Measurements from ENCODE around the gene DACT1.

The DACT1 gene

GRCh38 chr14:58635091-58635830 lies 2.5 kb upstream of the DACT1 start:
- no peak for DNase-seq (ENCODE audit: low read depth)

DNA sequence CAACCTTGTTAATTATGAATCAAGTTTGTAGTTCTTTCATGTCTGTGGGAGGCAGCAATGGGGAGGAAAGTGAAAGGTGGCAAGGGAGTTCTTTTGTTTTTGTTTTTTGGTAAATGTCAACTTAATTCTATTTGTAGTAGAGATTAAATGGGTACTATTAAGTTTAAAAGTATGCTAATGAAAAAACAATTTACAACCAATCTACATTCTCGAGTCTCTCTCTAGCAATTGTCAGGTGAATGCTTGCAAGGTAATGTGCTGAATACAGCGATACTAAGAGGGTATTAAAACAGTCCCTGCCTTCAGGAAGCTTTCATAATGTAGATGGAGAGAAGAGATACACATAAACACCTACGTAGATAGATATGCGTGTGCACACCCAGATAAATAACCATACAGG lies 1.6 kb upstream of the DACT1 start:
- no peak for DNase-seq (ENCODE audit: low read depth)

DNA sequence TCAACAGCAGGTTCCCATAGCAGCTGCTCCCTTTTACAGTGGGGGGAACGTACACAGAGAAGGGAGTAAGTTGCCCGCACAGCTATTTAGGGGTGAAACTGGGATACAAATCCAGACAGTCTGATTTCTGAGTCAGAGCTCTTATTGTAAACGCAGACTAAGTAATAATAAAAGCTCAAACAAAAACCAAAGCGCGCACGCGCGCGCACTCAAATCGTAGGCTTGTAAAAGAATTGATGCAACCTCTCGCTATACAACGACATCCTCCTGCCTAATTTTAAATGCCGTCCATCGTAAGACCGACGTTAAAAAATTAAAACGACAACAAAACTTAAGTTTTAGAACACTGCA lies 747 bp upstream of the DACT1 start:
- peak; percentile 72 for DNase-seq (ENCODE audit: low read depth)

DNA sequence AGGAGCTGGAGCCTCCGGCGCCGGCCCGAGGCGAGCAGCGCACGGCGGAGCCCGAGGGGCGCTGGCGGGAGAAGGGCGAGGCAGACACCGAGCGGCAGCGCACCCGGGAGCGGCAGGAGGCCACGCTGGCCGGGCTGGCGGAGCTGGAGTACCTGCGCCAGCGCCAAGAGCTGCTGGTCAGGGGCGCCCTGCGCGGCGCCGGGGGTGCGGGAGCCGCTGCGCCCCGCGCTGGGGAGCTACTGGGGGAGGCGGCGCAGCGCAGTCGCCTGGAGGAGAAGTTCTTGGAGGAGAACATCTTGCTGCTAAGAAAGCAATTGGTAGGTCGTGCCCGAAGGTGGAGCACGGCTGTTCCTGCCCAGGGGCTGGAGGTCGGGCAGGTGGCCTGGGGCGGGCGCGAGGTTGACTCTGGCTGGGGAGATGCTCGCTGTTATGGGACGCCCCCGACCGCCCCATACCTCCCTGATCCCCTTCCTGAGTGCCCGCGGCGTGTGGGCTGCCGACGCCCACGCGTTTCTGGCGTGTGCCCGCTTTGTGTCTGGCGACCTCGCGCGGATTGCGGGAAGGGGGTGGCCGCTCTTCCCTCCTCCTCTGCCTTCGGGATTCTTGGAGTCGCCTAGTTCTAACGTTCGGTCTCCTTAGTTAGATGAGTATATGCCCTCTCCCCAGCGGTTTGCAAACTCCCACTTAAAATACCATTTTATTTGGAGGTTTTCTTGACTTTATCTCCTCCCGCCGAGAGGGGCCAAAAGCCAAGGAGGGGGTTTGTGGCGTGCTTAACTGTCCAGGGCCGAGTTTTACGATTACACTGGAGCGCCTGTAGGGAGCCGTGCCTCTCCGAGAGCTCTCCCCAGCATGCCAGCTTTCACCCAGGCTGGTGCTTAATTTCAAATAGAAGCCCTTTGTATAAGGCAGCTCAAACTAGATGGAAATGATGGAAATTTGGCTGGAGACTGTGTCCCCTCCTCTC lies 752 bp downstream of the DACT1 start:
- DNase-seq (ENCODE audit: low read depth), result peak; percentile 33

GRCh38 chr14:58639198-58639565 lies 1.4 kb downstream of the DACT1 start:
- no peak for DNase-seq (ENCODE audit: low read depth)

DNA sequence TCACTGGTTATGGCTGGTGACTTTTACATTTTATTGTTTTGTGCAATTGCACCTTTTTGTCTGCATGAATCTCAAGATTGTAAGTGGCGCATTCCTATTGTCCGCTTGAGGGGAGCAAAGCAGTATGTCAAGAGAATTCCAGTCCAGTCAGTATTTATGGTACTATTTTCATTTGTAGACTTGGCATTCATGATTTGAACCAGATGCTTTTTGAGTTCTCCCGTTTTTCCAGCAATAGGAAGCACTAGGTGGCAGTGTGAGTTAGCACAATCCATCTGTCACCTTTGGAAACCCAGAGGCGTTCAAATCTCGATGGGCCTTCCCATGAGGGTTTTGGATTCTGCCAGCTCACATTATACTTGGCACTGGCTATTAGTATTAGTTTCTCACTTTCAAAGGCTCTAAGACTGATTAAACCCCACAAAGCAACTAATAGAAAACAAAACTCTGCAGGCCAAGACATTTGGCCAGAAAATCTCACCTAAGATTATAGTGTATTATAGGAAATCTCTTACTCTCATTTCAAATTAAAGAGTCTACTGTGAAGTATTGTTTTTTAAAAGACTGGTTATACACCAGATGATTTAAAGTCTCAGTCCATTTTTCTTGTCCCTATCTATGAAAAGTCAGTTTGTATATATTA lies 2.2 kb downstream of the DACT1 start:
- DNase-seq (ENCODE audit: low read depth), result peak; percentile 74

DNA sequence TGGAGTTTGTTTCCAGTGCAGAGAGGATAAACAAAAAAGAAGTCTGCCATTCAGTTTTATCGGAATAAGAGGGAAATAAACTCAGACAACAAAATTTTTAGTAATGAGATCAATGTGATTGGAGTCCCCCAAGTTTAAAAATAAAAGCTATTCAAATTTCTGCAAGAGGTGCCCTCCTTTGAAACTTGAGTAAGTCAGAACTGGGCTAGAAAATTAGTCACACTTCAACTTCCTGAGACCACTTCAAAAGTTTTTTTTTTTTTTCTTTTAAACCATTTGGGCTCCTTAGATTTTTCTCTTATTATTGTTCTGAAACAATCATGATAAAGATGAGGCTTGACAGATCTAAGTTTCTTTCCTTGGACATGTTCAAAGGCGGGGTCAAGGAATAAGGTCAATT lies 3.2 kb downstream of the DACT1 start:
- no peak for DNase-seq (ENCODE audit: low read depth)

- no peak for DNase-seq (ENCODE audit: low read depth)
Observed at GRCh38 chr14:58641509-58641908, 3.7 kb downstream of the DACT1 start.

DNA sequence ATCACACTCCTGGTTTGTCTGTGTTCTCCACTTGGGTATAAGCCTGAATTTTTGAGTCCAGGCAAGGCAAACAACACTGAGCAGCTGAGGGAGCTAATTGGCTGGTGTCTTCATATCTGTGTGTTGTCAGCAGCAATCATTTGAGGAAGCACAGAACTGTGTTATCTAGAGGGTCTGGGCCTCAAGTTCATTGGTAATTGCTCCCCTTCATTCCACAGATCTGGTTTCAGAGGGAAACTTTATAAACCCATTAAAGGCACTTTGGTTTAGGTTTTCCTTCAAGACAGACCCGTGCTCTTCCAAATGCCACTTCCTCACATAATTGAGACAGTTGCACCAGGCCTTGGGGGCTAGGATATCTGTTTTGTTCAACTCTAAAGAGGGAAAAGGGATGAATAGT lies 5.6 kb downstream of the DACT1 start:
- DNase-seq (ENCODE audit: low read depth), result no peak

GRCh38 chr14:58645641-58646040 lies 7.9 kb downstream of the DACT1 start:
- no peak for DNase-seq (ENCODE audit: low read depth)

DNA sequence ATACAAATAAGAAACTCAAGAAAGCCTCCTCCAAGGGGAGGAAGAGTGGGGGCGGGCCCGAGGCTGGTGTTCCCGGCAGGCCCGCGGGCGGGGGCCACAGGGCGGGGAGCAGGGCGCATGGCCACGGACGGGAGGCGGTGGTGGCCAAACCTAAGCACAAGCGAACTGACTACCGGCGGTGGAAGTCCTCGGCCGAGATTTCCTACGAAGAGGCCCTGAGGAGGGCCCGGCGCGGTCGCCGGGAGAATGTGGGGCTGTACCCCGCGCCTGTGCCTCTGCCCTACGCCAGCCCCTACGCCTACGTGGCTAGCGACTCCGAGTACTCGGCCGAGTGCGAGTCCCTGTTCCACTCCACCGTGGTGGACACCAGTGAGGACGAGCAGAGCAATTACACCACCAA lies 8.7 kb downstream of the DACT1 start:
- DNase-seq (ENCODE audit: low read depth), result no peak

DNA sequence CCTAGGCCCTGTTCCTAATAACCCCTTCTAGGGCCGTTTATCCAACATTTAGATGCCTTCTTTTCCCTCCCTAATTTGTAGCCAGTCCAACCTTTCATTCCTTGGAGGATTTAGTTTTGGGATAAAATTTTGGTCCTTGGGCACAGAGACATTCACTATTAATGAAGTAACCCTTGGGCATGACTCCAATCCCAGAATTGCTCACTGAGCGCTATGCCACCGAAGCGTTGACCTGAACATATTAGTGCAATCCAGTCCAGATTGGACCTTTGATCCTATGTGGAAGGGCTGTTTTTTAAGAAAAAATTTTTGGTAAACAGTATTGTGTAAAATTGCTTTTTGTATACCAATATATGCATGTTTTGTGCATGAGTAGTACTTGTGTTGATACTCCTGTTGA lies 10.0 kb downstream of the DACT1 start:
- no peak for DNase-seq (ENCODE audit: low read depth)

DNA sequence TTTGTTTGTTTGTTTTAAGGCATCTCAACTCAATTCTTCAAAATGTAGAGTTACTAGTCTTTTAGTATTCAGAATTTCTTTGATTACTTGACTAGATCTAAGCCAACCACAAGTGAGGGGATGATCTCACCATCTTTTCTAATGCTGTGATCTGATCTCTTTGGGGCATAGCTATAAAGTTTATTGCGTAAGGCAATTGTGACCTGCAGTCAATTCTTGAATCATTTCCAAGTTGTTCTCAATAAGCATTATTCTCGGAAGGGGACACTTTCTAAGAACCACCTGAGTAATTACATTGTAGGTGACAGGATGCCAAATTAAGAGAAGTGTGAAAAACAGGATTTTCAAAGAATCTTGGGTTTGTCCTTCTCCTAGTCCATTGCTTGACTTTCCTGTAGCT lies 13.1 kb downstream of the DACT1 start:
- no peak for DNase-seq (ENCODE audit: low read depth)

DNA sequence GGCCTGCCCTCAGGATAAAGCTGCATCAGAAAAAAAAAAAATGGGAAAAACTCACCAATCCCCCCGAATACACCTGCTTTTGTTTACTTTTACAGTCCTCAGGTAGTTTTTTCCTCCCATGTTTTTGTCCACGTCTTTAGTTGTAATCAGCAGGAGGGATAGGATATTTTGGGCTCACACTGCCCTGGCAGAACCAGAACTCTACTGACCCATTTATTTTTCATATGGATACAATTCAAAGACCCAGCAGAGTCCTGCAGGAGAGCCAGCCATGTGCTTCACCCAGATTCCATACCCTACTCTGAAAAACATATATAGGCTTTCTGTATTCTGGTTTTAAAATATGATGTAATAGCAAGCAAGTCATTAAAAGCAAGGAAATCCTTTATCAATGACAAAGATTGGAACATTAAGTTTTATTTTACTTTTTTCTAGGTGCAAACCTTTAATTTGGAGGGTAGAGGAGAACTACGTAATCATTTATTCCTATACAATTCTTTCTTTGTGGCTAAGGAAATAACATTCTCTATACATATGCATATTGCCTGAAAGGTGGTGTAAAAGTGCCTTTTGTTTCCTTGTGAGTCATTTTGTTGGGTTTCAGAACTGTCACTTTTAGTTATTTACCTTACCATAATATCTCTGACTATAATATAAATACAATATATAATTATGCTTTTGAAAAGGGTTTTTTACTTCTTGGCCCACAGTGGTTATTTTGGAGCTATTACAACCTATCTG lies 19.1 kb downstream of the DACT1 start:
- no peak for DNase-seq (ENCODE audit: low read depth)

GRCh38 chr14:58659061-58659460 lies 21.3 kb downstream of the DACT1 start:
- DNase-seq (ENCODE audit: low read depth), result no peak

DNA sequence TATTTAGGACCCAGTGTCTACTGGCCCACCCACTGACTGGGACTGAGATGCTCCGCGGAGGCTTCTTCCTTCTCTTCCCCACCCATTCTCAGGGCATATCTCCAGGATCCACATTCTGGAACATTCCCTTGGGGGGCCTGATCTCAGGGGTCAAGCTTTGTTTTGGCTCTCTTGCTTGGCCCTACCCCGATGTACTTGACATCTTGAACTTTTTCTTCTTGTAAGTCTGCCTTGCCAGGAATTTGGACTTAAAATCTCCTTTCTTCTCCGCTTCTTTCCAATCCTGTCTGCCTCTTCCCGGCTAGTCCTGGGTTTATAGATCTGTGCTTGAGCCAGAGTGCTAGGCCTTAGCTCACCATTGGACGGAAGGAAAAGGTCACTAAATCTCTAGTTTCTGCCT lies 22.1 kb downstream of the DACT1 start:
- DNase-seq (ENCODE audit: low read depth), result no peak

DNA sequence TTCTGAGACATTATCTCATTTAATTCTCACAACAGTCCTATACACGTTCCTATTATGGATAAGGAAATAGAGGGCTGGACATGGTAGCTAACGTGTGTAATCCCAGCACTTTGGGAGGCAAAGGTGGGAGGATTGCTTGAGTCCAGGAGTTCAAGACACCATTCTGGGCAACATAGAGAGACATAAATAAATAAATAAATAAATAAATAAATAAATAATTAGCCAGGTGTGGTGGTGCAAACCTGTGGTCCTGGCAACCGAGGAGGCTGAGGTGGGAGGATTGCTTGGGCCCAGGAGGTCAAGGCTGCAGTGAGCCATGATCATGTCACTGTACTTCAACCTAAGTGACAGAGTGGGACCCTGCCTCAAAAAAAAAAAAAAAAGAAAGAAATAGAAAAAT lies 22.6 kb downstream of the DACT1 start:
- no peak for DNase-seq (ENCODE audit: low read depth)

GRCh38 chr14:58662018-58662417 lies 24.3 kb downstream of the DACT1 start:
- DNase-seq (ENCODE audit: low read depth), result no peak

- no peak for DNase-seq (ENCODE audit: low read depth)
Observed at GRCh38 chr14:58662759-58663158, 25.0 kb downstream of the DACT1 start.

GRCh38 chr14:58663494-58664111 lies 25.8 kb downstream of the DACT1 start:
- peak; percentile 34 for DNase-seq (ENCODE audit: low read depth)

DNA sequence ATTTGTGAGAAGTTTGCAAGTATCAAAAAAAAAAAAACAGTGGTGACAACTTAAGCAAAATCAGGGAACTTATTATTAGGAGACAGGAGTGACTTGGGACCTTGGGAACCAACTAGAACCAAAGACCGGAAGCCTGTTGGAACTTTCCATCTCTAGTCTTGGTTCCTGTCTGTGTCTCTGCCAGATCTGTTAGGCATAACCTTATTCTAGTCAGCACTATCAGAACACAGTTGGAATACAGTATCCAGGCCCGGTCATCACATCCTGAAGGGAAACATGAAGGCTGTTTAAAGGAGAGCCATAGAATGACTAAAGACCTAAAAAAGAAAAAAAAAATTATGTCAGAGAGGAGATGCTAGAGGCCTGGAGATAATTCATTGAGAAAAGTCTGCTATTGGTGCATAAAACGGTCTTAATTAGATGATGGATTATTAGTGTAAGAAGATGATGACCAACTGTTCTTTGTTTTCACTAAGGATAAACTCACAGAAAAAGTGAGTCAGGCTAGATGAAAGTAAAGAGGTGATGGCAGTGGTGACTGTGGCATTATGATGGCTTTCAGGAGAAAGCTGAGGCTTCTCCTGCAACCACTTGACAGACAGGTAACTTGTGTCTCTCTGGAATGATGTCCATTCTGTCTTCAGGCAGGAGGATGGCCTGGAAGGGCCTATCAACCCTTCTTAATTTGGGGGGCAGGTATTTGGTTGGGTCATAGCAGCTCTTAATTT lies 28.2 kb downstream of the DACT1 start:
- no peak for DNase-seq (ENCODE audit: low read depth)
